ENCODE results near the gene HLA-DRB5. TPM values are rescaled to one million over a fixed set of nuclear protein-coding genes. Genes with fewer than 3 reads are reported as not detected.
"Not testable (repeated sequence)": the region's sequence is repeated elsewhere in the genome, so short reads cannot be mapped to it uniquely, and the experiment has no call there.

Gene HLA-DRB5
- total RNA-seq, 2 experiments from 2014 or later, result 4.1 to 4.7 TPM

DNA sequence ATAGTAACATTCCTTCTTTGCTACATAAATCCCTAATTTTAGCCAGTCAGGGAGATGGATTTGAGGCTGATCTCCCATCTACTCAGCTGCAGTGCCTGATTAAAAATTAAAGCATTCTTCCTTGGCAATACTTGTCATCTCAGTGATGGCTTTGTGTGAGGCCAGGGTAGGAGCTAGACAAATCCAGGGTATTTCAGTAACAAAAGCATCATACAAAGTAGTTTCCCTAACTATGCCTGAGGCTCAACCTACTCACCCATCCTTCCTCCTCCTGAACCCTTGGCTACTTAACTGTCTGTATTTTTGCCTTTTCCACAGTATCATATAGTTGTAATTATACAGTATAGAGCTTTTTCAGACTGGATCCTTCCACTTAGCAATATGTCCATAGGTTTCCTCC is 37.7 kb downstream of the HLA-DRB5 start:
- POLR2A ChIA-PET, result no interaction called here
- CTCF ChIA-PET, result interaction anchor here (0.7 to 1.0 kb wide), 2 partner anchors 14 to 58 kb away, joined by 3 read pairs; no protein-coding TSS in a partner anchor
- H3K4me3 Mint-ChIP-seq, result no peak overlapping the region

DNA sequence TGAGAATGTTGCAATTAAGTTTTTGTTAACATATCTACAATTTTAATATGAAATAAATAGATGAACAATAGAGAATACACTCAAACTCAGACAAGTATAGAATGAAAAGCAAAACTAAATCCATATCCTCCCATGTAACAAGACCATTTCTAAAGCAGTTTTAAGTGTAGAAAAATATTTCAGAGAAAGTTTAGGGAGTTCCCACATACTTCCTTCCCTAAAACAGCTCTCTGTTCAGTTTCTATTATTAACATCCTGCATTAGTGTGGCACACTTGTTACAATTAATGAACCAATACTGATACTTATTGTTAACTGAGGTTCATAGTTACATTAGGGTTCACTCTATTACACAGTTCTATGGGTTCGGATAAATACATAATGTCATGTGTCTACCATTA is 38.4 kb downstream of the HLA-DRB5 start:
- Mint-ChIP-seq H3K4me1 (peaks cover 3% of the 10 kb centered on the region), H3K36me3 (ENCODE audit: low read depth) (no peaks in the 10 kb centered on the region), H3K27ac (no peak overlapping the region), H3K27me3 (peaks cover 16% of the 10 kb centered on the region), H3K9me3 (ENCODE audit: low read depth) (peaks cover 3% of the 10 kb centered on the region), H3K4me3 (no peak overlapping the region)
- ATAC-seq (no peak), DNase-seq (no peak)
- ChIA-PET CTCF (no interaction called here), POLR2A (no interaction called here)
- intact Hi-C loops (cut with DNase I, micrococcal nuclease), result loop anchor here (1.0 kb wide), 2 partner anchors 10 to 46 kb away; no protein-coding TSS in a partner anchor

More for the DNA sequence above, 37.7 kb downstream of the HLA-DRB5 start:
- peaks cover 3% of the 10 kb centered on the region for H3K4me1 Mint-ChIP-seq
- intact Hi-C loops (cut with DNase I, micrococcal nuclease), result loop anchor here (1.0 kb wide), 2 partner anchors 9 to 45 kb away; no protein-coding TSS in a partner anchor
- H3K9me3 Mint-ChIP-seq (ENCODE audit: low read depth), result peaks cover 3% of the 10 kb centered on the region
- DNase-seq (no peak), ATAC-seq (no peak)
- no peak overlapping the region for H3K27ac Mint-ChIP-seq
- H3K27me3 Mint-ChIP-seq, result peaks cover 16% of the 10 kb centered on the region
- H3K36me3 Mint-ChIP-seq (ENCODE audit: low read depth), result no peaks in the 10 kb centered on the region

DNA sequence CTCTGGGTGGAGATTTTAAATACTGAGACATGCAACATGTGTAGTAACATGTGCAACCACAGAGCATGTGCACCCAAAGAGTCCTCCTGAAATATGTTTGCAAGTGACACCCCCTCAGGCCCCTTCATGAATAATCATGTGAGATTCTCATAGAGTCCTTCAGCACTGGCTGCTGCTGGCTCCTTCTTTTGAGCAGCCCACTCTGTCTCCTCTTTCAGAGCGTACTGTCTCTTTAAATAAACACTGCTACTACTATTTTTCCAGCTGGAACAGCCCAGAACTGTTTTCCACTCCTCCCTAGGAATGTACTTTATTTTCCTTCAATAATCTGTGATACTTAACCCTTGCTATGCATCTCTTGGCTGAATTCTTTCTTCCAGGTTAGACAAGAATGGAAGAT is 42.0 kb downstream of the HLA-DRB5 start:
- ChIA-PET CTCF (no interaction called here), POLR2A (no interaction called here)
- peaks cover 17% of the 10 kb centered on the region for H3K27me3 Mint-ChIP-seq
- H3K27ac Mint-ChIP-seq, result no peak overlapping the region
- H3K4me3 Mint-ChIP-seq, result no peak overlapping the region
- H3K36me3 Mint-ChIP-seq (ENCODE audit: low read depth), result no peaks in the 10 kb centered on the region
- ATAC-seq (no peak), DNase-seq (no peak)
- intact Hi-C loops (cut with DNase I, micrococcal nuclease), result loop anchor here in 1 of 2 experiments (2.0 kb wide), 1 partner anchor 49 kb away; no protein-coding TSS in a partner anchor
- peaks cover 3% of the 10 kb centered on the region for H3K9me3 Mint-ChIP-seq (ENCODE audit: low read depth)
- H3K4me1 Mint-ChIP-seq, result peaks cover 3% of the 10 kb centered on the region

DNA sequence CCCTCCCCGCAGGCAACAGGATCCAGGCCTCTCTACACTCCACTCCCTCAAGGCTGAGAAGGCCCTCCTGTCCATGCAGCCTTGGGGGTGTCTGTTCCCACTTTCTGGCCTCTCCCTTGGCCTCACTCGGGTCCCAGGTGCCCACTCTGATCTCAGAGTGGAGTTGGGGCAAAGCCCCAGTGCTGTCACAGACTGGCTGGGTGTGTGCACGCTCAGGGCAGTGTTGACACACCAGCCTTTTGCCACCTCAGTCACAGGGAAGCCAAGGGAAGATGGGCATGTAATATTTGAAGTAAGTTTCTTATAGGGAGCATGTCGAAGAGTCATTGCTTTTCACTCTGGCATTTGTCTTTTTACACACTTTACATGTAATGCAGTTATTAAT is 45.5 kb downstream of the HLA-DRB5 start:
- Mint-ChIP-seq H3K27me3 (peaks cover 6% of the 10 kb centered on the region), H3K36me3 (ENCODE audit: low read depth) (no peaks in the 10 kb centered on the region), H3K9me3 (ENCODE audit: low read depth) (no peaks in the 10 kb centered on the region), H3K4me3 (no peak overlapping the region), H3K27ac (no peak overlapping the region), H3K4me1 (no peaks in the 10 kb centered on the region)
- POLR2A ChIA-PET, result no interaction called here
- CTCF ChIA-PET, result no interaction called here
- no peak for DNase-seq
- intact Hi-C loops (cut with DNase I, micrococcal nuclease), result no loop called here
- ATAC-seq, result no peak

DNA sequence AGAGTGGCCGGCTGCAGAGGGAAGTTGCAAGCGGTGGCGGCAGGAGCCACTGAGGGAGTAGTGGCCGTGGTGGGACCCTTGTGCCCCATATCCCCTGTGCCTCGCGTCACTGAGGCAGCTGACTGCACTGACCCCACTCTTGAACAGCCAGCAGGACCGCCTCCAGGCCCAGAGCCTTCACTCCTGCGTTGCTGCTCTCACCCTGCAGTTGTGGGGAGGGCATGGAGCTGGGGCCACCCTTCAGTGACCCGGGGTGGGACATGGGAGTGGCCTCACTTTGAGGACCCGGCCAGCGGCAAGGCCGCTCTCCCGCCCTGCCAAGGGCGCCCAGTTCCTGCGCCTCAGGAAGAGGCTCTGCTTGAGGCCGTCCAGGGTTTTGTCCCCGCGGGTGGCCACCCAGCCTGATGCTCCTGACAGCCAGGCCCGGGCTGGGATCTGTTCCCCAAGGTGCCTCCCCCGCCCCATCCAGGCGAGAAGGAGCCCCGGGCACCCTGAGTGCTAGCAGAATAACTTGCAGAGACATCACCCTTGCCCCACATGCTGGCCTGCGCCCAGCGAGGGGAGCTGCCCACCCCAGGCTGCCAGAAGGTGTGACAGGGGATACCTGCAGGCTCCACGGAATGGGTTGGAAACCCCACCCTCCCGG is 46.0 kb downstream of the HLA-DRB5 start:
- H3K27me3 Mint-ChIP-seq, result peaks cover 7% of the 10 kb centered on the region
- H3K4me3 Mint-ChIP-seq, result no peak overlapping the region
- H3K9me3 Mint-ChIP-seq (ENCODE audit: low read depth), result no peaks in the 10 kb centered on the region
- intact Hi-C loops (cut with DNase I, micrococcal nuclease), result no loop called here
- CTCF ChIA-PET, result no interaction called here
- no peak for DNase-seq
- no peaks in the 10 kb centered on the region for H3K36me3 Mint-ChIP-seq (ENCODE audit: low read depth)
- no peaks in the 10 kb centered on the region for H3K4me1 Mint-ChIP-seq
- no peak overlapping the region for H3K27ac Mint-ChIP-seq
- no peak for ATAC-seq
- POLR2A ChIA-PET, result no interaction called here

DNA sequence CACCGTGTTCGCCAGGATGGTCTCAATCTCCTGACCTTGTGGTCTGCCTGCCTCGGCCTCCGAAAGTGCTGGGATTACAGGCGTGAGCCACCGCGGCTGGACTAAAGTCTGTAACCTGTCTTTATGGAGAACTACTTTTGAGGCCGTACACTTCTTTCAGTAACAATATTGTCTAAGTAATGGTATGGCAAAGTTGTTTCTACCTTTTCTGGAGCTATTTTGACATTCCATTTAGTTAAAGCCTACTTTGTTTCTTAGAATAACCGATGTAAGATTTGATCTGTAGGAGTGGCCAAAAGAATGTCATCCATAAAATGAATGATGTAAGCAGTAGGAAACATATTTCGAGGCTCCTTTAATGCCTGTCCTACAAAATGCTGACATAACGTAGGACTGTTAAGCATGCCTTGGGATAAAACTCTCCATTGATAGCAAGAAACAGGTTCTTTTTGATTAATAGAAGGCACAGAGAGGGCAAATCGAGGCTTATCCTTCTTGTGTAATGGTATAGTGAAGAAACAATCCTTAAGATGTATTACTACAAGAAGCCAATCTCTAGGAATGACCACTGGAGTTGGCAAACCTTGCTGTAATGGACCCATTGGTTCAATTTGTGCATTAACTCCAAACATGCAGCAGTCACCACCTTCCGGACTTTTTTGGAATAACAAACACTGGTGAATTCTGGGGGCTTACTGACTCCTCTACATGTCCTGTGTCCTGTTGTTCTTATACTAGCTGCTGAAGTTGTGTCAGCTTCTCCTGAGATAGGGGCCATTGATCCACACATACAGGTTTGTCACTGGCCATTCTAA is 54.5 kb downstream of the HLA-DRB5 start:
- Mint-ChIP-seq H3K27ac (no peak overlapping the region), H3K4me3 (no peak overlapping the region), H3K9me3 (ENCODE audit: low read depth) (no peaks in the 10 kb centered on the region), H3K4me1 (no peaks in the 10 kb centered on the region), H3K27me3 (peaks cover 24% of the 10 kb centered on the region), H3K36me3 (ENCODE audit: low read depth) (no peaks in the 10 kb centered on the region)
- CTCF ChIA-PET, result interaction anchor here (0.6 kb wide), 2 partner anchors 316 to 1292 kb away, joined by 3 read pairs; no protein-coding TSS in a partner anchor
- intact Hi-C loops (cut with DNase I, micrococcal nuclease), result no loop called here
- ATAC-seq, result no peak
- POLR2A ChIA-PET, result no interaction called here
- no peak for DNase-seq

DNA sequence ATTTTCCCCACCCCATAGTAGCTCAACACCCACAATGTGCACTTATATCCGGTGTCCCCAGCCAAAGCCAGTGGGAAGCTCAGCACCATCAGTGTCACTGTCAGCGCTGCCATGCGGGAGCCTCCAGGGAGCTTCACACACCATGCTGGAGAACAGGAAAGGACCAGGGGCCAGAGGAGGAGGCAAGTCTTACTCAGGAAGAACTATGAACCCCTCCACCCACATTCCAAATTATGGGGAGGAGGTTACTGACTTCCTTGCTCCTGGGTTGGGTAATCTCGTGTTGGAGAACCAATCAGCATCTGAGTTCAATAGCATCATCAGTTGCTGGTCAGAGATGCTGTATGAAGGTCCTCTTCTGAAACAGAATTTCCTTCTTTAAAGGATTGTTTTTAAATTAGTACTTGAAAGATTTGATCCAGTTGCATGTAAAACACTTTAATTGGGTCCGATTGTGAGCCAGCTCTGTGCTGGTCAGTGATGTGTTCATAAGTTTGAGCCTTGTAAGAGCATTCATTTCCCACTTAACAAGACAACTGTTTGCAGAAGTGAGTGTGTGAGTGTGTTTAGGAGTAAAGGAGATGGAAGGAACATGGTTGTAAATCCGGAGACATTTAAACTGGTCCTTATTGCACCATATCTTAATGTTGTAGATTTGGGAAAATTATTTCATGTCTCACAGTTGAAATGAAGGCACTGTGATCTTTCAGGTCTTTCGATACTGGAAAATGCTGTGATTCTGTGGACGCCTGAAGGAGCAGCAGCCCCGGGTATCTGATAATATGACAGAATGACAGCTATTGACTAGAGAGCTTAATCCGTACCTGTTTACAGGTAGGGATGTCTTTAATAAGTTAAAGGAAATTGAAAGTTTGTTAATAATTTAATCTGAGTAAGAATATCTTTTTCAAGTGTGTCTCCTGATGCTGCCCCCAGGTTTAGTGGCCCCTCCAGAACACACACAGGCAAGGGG is 56.4 kb downstream of the HLA-DRB5 start:
- peak; percentile 87 for ATAC-seq
- H3K4me1 Mint-ChIP-seq; intact Hi-C loops (cut with DNase I, micrococcal nuclease); H3K4me3 Mint-ChIP-seq; H3K36me3 Mint-ChIP-seq (ENCODE audit: low read depth); POLR2A ChIA-PET; DNase-seq; CTCF ChIA-PET; H3K27ac Mint-ChIP-seq; H3K9me3 Mint-ChIP-seq (ENCODE audit: low read depth): not testable (repeated sequence)
- peaks cover 24% of the 10 kb centered on the region for H3K27me3 Mint-ChIP-seq

DNA sequence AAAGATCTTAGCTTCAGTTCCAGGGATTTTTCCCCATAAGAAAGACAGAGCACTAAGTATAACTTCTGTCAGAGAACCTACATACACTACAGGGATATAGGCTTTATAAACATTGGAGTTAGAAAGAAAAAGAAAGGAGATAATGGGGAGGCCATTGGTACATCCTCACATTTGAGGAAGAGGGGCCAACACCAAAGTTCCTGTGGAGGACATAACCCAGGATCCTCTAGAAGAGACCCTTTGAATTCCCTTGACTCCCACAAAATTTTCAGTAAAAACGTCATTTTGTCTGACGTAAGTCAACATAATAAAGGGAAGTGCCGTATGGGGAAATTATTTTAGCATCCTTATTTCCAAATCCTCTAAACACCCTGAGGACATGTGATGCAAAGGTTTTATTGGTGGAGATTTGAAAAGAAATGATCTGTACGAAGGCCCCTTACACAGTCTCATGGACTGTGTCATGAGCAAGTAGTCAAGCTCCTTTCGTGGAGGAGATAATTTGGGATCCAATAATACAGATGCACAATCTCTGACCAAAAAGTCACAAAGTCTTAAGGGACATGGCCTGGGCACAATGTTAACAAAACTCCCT is 57.2 kb downstream of the HLA-DRB5 start:
- no peaks in the 10 kb centered on the region for H3K4me1 Mint-ChIP-seq
- no peak overlapping the region for H3K27ac Mint-ChIP-seq
- no peak for DNase-seq
- H3K9me3 Mint-ChIP-seq (ENCODE audit: low read depth), result no peaks in the 10 kb centered on the region
- ChIA-PET CTCF (no interaction called here), POLR2A (no interaction called here)
- H3K36me3 Mint-ChIP-seq (ENCODE audit: low read depth), result no peaks in the 10 kb centered on the region
- H3K27me3 Mint-ChIP-seq, result peaks cover 22% of the 10 kb centered on the region
- ATAC-seq, result no peak
- intact Hi-C loops (cut with DNase I, micrococcal nuclease), result no loop called here
- H3K4me3 Mint-ChIP-seq, result no peak overlapping the region

DNA sequence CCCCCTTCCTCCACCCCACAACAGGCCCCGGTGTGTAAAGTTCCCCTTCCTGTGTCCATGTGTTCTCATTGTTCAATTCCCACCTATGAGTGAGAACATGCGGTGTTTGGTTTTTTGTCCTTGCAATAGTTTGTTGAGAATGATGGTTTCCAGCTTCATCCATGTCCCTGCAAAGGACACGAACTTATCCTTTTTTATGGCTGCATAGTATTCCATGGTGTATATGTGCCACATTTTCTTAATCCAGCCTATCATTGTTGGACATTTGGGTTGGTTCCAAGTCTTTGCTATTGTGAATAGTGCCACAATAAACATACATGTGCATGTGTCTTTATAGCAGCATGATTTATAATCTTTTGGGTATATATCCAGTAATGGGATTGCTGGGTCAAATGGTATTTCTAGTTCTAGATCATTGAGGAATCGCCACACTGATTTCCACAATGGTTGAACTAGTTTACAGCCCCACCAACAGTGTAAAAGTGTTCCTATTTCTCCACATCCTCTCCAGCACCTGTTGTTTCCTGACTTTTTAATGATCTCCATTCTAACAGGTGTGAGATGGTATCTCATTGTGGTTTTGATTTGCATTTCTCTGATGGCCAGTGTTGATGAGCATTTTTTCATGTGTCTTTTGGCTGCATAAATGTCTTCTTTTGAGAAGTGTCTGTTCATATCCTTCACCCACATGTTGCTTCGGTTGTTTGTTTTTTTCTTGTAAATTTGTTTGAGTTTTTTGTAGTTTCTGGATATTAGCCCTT is 62.2 kb downstream of the HLA-DRB5 start:
- H3K4me1 Mint-ChIP-seq; H3K36me3 Mint-ChIP-seq (ENCODE audit: low read depth); DNase-seq; intact Hi-C loops (cut with DNase I, micrococcal nuclease); ATAC-seq; H3K27ac Mint-ChIP-seq; H3K4me3 Mint-ChIP-seq; CTCF ChIA-PET; POLR2A ChIA-PET: not testable (repeated sequence)
- Mint-ChIP-seq H3K9me3 (ENCODE audit: low read depth) (peaks cover 19% of the 10 kb centered on the region), H3K27me3 (peaks cover 30% of the 10 kb centered on the region)
